ENCODE data around the gene FOLH1.
"Not testable (repeated sequence)": the region's sequence is repeated elsewhere in the genome, so short reads cannot be mapped to it uniquely, and the experiment has no call there.

DNA sequence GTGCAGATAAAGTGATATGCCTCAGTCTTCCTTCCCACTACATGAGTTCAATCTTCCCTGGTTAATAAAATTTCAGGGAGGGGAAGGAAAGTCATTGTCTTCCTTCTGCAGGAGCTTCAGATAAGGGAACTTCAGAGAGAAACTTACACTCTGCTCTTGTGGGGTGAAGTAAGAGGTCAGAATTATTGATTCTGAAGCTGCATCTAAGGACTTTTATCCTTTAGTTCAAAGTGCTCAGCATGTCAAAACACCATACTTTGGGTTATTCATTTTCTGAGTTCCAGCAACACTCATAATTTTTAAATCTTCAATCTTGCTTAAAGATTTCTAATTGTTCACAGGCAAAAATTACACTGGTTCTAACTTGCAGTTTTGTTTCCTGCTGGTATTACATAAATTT, 33.0 kb downstream of the FOLH1 start:
- not testable (repeated sequence) for TF ChIP-seq EZH2 (IDR thresholded peaks at IDR 0.05; ENCODE audit: low read length)
- TF ChIP-seq, protein P1, sequence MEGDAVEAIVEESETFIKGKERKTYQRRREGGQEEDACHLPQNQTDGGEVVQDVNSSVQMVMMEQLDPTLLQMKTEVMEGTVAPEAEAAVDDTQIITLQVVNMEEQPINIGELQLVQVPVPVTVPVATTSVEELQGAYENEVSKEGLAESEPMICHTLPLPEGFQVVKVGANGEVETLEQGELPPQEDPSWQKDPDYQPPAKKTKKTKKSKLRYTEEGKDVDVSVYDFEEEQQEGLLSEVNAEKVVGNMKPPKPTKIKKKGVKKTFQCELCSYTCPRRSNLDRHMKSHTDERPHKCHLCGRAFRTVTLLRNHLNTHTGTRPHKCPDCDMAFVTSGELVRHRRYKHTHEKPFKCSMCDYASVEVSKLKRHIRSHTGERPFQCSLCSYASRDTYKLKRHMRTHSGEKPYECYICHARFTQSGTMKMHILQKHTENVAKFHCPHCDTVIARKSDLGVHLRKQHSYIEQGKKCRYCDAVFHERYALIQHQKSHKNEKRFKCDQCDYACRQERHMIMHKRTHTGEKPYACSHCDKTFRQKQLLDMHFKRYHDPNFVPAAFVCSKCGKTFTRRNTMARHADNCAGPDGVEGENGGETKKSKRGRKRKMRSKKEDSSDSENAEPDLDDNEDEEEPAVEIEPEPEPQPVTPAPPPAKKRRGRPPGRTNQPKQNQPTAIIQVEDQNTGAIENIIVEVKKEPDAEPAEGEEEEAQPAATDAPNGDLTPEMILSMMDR (optimal IDR thresholded peaks at IDR 0.05 in 1 of 3, IDR thresholded peaks at IDR 0.05 in 1 of 3, conservative IDR thresholded peaks at IDR 0.05 in 1 of 3; ENCODE audit: extremely low read depth in 1 of 3, insufficient read depth in 2 of 3, low read length in 3 of 3): not testable (repeated sequence)
